Gastroesophageal sphincter (tissue), 3 donors: Measurements from ENCODE around the gene KLF5.

Experiments used
- EP300 ChIP-seq: sonication (generic); formaldehyde crosslinking; IDR thresholded peaks from one replicate; pipeline ENCODE4 v1.6.1; 2017; ENCODE audit warnings: antibody characterized with exemption, mild to moderate bottlenecking
- POLR2AphosphoS5 ChIP-seq: sonication (generic); formaldehyde crosslinking; IDR thresholded peaks from one replicate; pipeline ENCODE4 v1.6.1; 2017; ENCODE audit warnings: antibody characterized with exemption
- TF ChIP-seq, protein P1 (sequence below), 4 experiments: fragments of 200-600 bp in 2 of 4; fragments of 450-650 bp in 2 of 4; sonication (generic) in 1 of 4; IDR thresholded peaks; one replicate each; pipeline ENCODE4 v1.5.1; 2017 to 2019; ENCODE audit warnings: antibody characterized with exemption in 4 of 4, mild to moderate bottlenecking in 2 of 4, moderate library complexity in 2 of 4

DNA sequence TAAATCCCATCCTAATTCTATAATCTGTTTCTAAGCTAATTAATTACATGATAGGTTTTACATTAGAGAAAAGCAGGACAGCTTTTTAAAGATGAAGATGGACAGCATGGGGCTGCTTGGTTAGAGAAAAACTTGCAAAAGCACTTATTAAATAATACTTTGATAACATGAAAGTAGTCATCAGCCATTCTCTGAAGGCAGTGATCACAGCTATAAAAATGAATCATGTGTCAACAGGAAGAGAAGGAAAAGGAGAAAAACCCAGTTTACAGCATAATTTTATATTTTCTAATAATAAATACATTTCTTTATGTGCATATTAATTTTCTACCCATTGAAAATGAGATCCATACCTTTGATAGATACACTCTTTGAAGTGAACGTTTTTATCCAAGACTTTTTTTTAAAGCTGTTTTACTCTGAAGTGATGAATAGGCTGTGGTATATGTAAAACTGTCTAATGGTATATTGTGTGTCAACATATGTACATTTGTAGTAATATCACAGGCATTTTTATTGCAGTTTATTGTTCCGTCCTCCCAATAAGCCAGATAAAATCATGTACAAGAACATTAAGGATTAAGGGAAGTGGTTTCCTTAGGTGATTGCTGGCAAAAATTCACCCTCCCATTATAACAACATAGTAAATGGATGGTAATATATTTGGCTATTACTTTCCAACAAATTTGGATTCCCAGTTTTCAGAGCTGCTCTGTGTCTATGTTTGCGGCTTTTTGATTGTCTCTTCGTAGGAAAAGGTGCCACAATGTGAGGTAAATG is 1.3 kb upstream of the KLF5 start:
- TF ChIP-seq, protein P1, sequence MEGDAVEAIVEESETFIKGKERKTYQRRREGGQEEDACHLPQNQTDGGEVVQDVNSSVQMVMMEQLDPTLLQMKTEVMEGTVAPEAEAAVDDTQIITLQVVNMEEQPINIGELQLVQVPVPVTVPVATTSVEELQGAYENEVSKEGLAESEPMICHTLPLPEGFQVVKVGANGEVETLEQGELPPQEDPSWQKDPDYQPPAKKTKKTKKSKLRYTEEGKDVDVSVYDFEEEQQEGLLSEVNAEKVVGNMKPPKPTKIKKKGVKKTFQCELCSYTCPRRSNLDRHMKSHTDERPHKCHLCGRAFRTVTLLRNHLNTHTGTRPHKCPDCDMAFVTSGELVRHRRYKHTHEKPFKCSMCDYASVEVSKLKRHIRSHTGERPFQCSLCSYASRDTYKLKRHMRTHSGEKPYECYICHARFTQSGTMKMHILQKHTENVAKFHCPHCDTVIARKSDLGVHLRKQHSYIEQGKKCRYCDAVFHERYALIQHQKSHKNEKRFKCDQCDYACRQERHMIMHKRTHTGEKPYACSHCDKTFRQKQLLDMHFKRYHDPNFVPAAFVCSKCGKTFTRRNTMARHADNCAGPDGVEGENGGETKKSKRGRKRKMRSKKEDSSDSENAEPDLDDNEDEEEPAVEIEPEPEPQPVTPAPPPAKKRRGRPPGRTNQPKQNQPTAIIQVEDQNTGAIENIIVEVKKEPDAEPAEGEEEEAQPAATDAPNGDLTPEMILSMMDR (IDR thresholded peaks at IDR 0.05), result no peak
- TF ChIP-seq POLR2AphosphoS5, result no peak
- no peak for TF ChIP-seq EP300
